DOHH2 (cell line): ENCODE data around the gene MACROD1.

Experiments used
- H3F3A ChIP-seq: fragments of 200-600 bp; sonication (generic), shearing (Covaris generic); 2 replicates; pipeline ENCODE4 v1.6.0; 2016; ENCODE audit warnings: antibody characterized with exemption, mild to moderate bottlenecking; ENCODE audit not compliant: control insufficient read depth, insufficient read depth
- H3K27ac ChIP-seq: fragments of 200-600 bp; sonication (generic); 2 replicates; pipeline ENCODE4 v1.5.1; 2014; ENCODE audit warnings: low read depth, mild to moderate bottlenecking, low read length, moderate library complexity
- H3K27me3 ChIP-seq: fragments of 200-600 bp; sonication (generic); 2 replicates; pipeline ENCODE4 v1.6.1; 2014; ENCODE audit warnings: mild to moderate bottlenecking, low read length, mixed read lengths; ENCODE audit not compliant: control insufficient read depth
- H3K36me3 ChIP-seq: fragments of 200-600 bp; sonication (generic); 2 replicates; pipeline ENCODE4 v1.6.1; 2014; ENCODE audit warnings: mild to moderate bottlenecking, low read length, moderate library complexity, mixed read lengths; ENCODE audit not compliant: control insufficient read depth
- H3K4me1 ChIP-seq: fragments of 200-600 bp; sonication (generic); 2 replicates; pipeline ENCODE4 v1.6.1; 2014; ENCODE audit warnings: mild to moderate bottlenecking, low read length, mixed read lengths; ENCODE audit not compliant: control insufficient read depth
- H3K4me2 ChIP-seq: fragments of 200-600 bp; sonication (generic); 2 replicates; pipeline ENCODE4 v1.6.0; 2014; ENCODE audit warnings: mild to moderate bottlenecking, low read length, moderate library complexity
- H3K4me3 ChIP-seq: fragments of 200-600 bp; sonication (generic); 2 replicates; pipeline ENCODE4 v1.5.1; 2014; ENCODE audit warnings: mild to moderate bottlenecking, low read length, mixed read lengths
- H3K79me2 ChIP-seq: fragments of 200-600 bp; sonication (generic); 2 replicates; pipeline ENCODE4 v1.6.1; 2014; ENCODE audit warnings: mild to moderate bottlenecking, low read length, mixed read lengths; ENCODE audit not compliant: control insufficient read depth
- H3K9me2 ChIP-seq: fragments of 200-600 bp; sonication (generic); replicated peaks from 2 replicates; pipeline ENCODE4 v1.6.1; 2014; ENCODE audit warnings: mild to moderate bottlenecking, low read length, mixed read lengths; ENCODE audit not compliant: control insufficient read depth
- H3K9me3 ChIP-seq: fragments of 200-600 bp; sonication (generic); 2 replicates; pipeline ENCODE4 v1.6.1; 2014; ENCODE audit warnings: antibody characterized with exemption, low read length, mixed read lengths; ENCODE audit not compliant: control insufficient read depth, insufficient read depth
- H4K20me1 ChIP-seq: fragments of 200-600 bp; sonication (generic); 2 replicates; pipeline ENCODE4 v1.6.0; 2014; ENCODE audit warnings: low read depth, mild to moderate bottlenecking, antibody characterized with exemption, low read length, moderate library complexity; ENCODE audit not compliant: control insufficient read depth, insufficient read depth
- CTCF ChIP-seq: fragments of 200-600 bp; sonication (generic); IDR thresholded peaks from one replicate; pipeline ENCODE4 v1.5.1; 2014; ENCODE audit warnings: antibody characterized with exemption, mild to moderate bottlenecking, low read depth, low read length; ENCODE audit not compliant: poor library complexity, severe bottlenecking
- EZH2phosphoT487 ChIP-seq: fragments of 200-600 bp; sonication (generic); IDR thresholded peaks from 2 replicates; pipeline ENCODE4 v1.6.1; 2017; ENCODE audit warnings: borderline replicate concordance, mild to moderate bottlenecking, antibody characterized with exemption, low read length, moderate library complexity, mixed read lengths

MACROD1 gene

GRCh38 chr11:64089915-64090805 lies 75.8 kb downstream of the MACROD1 start:
- Histone ChIP-seq H3K4me1 (no peaks in the 10 kb centered on the region), H3K4me2 (no peak overlapping the region), H3K9me2 (no peaks in the 10 kb centered on the region), H3F3A (no peaks in the 10 kb centered on the region), H3K27ac (no peak overlapping the region), H3K27me3 (no peaks in the 10 kb centered on the region), H3K36me3 (no peaks in the 10 kb centered on the region), H4K20me1 (peaks cover 4% of the 10 kb centered on the region; the same call in 1 of the 2 replicates), H3K9me3 (no peaks in the 10 kb centered on the region), H3K4me3 (no peak overlapping the region), H3K79me2 (no peaks in the 10 kb centered on the region)
- no peak for TF ChIP-seq CTCF
- TF ChIP-seq EZH2phosphoT487: no peak

GRCh38 chr11:64089493-64089892 lies 76.4 kb downstream of the MACROD1 start:
- Histone ChIP-seq H3K4me3 (no peak overlapping the region), H3K36me3 (no peaks in the 10 kb centered on the region), H3K9me2 (no peaks in the 10 kb centered on the region), H4K20me1 (peaks cover 7% of the 10 kb centered on the region), H3K27me3 (no peaks in the 10 kb centered on the region), H3F3A (no peaks in the 10 kb centered on the region), H3K9me3 (no peaks in the 10 kb centered on the region), H3K4me1 (no peaks in the 10 kb centered on the region), H3K4me2 (no peak overlapping the region), H3K27ac (no peak overlapping the region), H3K79me2 (no peaks in the 10 kb centered on the region)
- TF ChIP-seq EZH2phosphoT487 (no peak), CTCF (no peak)

GRCh38 chr11:64089027-64089360 lies 76.9 kb downstream of the MACROD1 start:
- Histone ChIP-seq H3K4me1 (no peaks in the 10 kb centered on the region), H3K27me3 (no peaks in the 10 kb centered on the region), H4K20me1 (peaks cover 7% of the 10 kb centered on the region)

More at GRCh38 chr11:64089027-64089360, 76.9 kb downstream of the MACROD1 start:
- Histone ChIP-seq H3K79me2 (no peaks in the 10 kb centered on the region), H3K9me2 (no peaks in the 10 kb centered on the region), H3K4me2 (no peak overlapping the region), H3K9me3 (no peaks in the 10 kb centered on the region), H3F3A (no peaks in the 10 kb centered on the region), H3K4me3 (no peak overlapping the region), H3K36me3 (no peaks in the 10 kb centered on the region), H3K27ac (no peak overlapping the region)
- TF ChIP-seq EZH2phosphoT487: no peak
- no peak for TF ChIP-seq CTCF
